Endothelial cell (in vitro differentiated cells): Measurements from ENCODE around the gene HMCN2. TPM values are rescaled to one million over a fixed set of nuclear protein-coding genes. Genes with fewer than 3 reads are reported as not detected.
A peak's percentile ranks its signal among the peaks of the same experiment; 100 is the strongest.

Source experiments
- DNase-seq: peaks from one replicate; pipeline ENCODE4 v3.0.0; 2021; ENCODE audit warnings: low spot score
- H3K27ac Mint-ChIP-seq: one replicate; pipeline ENCODE4 v1.8.0; 2021; ENCODE audit warnings: mixed read lengths, inconsistent platforms; ENCODE audit not compliant: unreplicated experiment
- H3K27me3 Mint-ChIP-seq: one replicate; pipeline ENCODE4 v1.8.0; 2021; ENCODE audit warnings: mild to moderate bottlenecking, moderate library complexity, mixed read lengths, inconsistent platforms; ENCODE audit not compliant: unreplicated experiment
- H3K36me3 Mint-ChIP-seq: one replicate; pipeline ENCODE4 v1.8.0; 2021; ENCODE audit warnings: mild to moderate bottlenecking, low read depth, mixed read lengths, inconsistent platforms; ENCODE audit not compliant: unreplicated experiment
- H3K4me1 Mint-ChIP-seq: one replicate; pipeline ENCODE4 v1.8.0; 2021; ENCODE audit warnings: mild to moderate bottlenecking, mixed read lengths, inconsistent platforms; ENCODE audit not compliant: unreplicated experiment
- H3K4me3 Mint-ChIP-seq: one replicate; pipeline ENCODE4 v1.8.0; 2021; ENCODE audit warnings: mild to moderate bottlenecking, mixed read lengths, inconsistent platforms; ENCODE audit not compliant: unreplicated experiment
- H3K9me3 Mint-ChIP-seq: one replicate; pipeline ENCODE4 v1.8.0; 2021; ENCODE audit warnings: mixed read lengths, inconsistent platforms; ENCODE audit not compliant: unreplicated experiment
- total RNA-seq: library from RNA; stranded (reverse); fragmentation: NEBNext Ultra II Directional; extraction: Animal tissue kit (Norgen Biotek cat#: 25700); gene quantifications from one replicate; pipeline ENCODE4 v1.2.1, GENCODE V29; 2021; ENCODE audit not compliant: unreplicated experiment
- TF ChIP-seq, protein P1 (sequence below): fragments of 200-600 bp; sonication (generic); IDR thresholded peaks from one replicate; pipeline ENCODE4 v1.5.0; 2021; ENCODE audit warnings: antibody characterized with exemption; ENCODE audit not compliant: unreplicated experiment

HMCN2 gene
- total RNA-seq, 1 donor from 2014 or later = 29.6 TPM

DNA sequence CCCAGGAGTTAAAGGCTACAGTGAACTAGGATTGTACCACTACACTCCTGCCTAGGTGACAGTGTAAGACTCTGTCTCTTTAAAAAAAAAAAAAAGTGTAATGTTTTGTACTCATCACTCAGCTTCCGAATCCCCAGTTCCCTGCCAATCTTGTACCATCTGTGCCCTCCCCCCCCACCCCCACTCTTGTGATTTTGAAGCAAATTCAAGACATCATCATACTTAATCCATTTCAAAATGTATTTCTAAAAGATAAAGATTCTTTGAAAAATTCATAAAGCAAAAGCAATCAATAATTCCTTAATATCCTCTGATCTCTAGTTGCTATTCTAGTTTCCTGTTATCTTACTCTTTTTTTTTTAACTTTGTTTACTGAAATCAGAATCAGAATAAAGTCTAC is 34.9 kb upstream of the HMCN2 start:
- no peaks in the 10 kb centered on the region for H3K9me3 Mint-ChIP-seq
- DNase-seq = no peak
- peaks cover under 1% of the 10 kb centered on the region for H3K27me3 Mint-ChIP-seq
- H3K4me3 Mint-ChIP-seq = no peak overlapping the region
- no peaks in the 10 kb centered on the region for H3K4me1 Mint-ChIP-seq
- peaks cover 12% of the 10 kb centered on the region for H3K36me3 Mint-ChIP-seq
- H3K27ac Mint-ChIP-seq = peak overlapping the region; percentile 30
- TF ChIP-seq, protein P1, sequence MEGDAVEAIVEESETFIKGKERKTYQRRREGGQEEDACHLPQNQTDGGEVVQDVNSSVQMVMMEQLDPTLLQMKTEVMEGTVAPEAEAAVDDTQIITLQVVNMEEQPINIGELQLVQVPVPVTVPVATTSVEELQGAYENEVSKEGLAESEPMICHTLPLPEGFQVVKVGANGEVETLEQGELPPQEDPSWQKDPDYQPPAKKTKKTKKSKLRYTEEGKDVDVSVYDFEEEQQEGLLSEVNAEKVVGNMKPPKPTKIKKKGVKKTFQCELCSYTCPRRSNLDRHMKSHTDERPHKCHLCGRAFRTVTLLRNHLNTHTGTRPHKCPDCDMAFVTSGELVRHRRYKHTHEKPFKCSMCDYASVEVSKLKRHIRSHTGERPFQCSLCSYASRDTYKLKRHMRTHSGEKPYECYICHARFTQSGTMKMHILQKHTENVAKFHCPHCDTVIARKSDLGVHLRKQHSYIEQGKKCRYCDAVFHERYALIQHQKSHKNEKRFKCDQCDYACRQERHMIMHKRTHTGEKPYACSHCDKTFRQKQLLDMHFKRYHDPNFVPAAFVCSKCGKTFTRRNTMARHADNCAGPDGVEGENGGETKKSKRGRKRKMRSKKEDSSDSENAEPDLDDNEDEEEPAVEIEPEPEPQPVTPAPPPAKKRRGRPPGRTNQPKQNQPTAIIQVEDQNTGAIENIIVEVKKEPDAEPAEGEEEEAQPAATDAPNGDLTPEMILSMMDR = no peak

DNA sequence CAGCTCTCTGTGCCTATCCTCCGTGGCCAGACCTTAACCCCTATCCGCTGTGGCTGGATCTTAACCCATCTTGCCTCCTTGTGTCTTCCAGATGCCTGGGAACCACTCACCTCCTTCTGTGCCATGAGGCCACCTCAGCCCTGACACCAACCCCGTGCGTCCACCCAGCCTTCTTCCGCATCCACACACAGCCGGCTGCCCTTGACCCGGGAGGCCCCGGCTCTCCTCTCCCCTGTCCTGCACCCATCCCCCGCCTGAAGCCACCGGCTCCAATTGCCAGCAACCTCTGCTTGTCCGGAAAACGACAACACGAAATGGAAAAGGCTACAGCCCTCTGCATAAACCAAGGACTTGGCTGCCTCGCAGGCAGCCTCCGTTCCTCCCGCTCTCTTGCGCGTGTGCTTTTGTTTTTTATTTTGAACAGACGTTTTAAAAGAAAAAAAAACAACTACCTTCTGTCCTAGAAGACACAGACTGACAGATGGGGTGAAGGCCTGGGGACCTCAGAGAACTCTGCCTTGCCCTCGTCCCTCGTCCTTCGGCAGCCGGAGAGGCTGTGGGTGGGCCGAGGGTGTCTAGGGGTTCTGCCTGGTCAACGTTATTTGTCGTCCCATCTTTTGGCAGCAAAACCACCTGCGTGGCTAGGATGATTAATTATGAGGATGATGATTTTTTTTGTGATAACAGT is 32.5 kb upstream of the HMCN2 start:
- Mint-ChIP-seq H3K27me3 (no peaks in the 10 kb centered on the region), H3K4me1 (peaks cover 12% of the 10 kb centered on the region), H3K4me3 (peak overlapping the region; percentile 56), H3K9me3 (no peaks in the 10 kb centered on the region), H3K36me3 (peaks cover under 1% of the 10 kb centered on the region), H3K27ac (no peak overlapping the region)
- TF ChIP-seq, protein P1 = no peak
- no peak for DNase-seq

DNA sequence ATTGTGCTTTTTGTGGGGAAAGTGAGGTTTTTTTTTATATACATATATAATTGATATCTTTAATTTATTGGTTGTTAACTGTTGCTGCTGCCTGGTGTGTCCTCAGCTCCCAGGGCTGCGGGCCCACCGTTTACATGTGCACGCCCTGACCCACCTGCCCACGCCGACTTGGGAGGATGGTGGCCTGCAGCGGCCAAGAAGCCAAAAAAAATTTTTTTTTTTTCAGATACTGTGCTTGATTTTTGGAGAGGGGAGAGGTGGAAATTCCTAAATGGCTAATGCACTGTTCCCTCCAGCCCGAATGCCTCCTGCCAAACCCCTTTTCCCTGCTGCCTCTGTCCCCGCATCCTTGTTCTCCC is 32.0 kb upstream of the HMCN2 start:
- no peaks in the 10 kb centered on the region for H3K9me3 Mint-ChIP-seq
- no peak for DNase-seq
- H3K4me3 Mint-ChIP-seq = peak overlapping the region; percentile 56
- TF ChIP-seq, protein P1 = no peak
- H3K36me3 Mint-ChIP-seq = no peaks in the 10 kb centered on the region
- peaks cover 12% of the 10 kb centered on the region for H3K4me1 Mint-ChIP-seq
- H3K27me3 Mint-ChIP-seq = no peaks in the 10 kb centered on the region
- H3K27ac Mint-ChIP-seq = no peak overlapping the region

DNA sequence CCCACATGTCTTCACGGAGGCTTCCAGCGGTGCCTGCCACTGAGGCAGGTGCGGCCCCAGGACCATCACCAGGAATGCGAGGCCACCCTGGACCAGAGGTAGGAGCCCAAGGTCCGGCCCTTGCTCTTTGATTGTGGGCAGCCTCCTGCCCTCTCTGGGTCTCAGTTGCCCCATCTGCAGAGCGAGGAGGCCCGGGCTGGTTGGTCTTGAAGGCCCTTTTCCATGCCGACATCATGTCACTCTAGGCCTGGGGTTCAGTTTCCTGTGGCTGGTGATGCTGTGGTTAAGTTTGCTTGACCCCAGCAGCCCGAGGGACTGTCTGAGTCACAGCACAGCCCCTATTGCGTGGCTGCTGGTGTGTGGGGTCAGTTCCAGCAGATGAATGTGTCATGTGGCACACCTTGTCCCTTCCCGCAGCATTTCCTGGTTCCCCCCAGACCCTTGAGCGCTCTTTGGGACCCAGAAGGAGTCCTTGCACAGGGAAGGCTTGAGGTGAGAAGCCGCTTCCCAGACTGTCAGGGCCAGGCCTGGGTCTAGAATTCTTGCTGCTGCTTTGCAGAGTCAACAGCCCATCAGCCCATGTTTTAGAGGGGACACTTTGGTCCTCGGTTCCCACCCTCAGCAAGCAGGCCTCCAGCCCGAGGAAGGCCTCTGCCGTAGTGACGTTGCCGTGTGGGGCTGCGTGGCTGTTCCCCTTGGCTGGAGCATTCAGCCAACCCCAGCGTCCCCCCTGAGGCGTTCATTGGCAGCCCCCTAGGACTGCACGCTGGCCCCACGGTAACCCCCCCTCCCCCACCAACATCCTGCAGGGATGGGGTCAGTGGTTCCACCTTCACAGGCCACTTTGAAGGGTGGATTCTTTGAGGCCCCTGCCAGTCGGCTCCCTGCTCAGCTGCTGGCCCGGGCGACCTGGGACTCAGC is 31.0 kb upstream of the HMCN2 start:
- no peaks in the 10 kb centered on the region for H3K9me3 Mint-ChIP-seq
- no peak overlapping the region for H3K27ac Mint-ChIP-seq
- H3K27me3 Mint-ChIP-seq = no peaks in the 10 kb centered on the region
- H3K4me1 Mint-ChIP-seq = peaks cover 12% of the 10 kb centered on the region
- DNase-seq = no peak
- TF ChIP-seq, protein P1 = no peak
- H3K4me3 Mint-ChIP-seq = no peak overlapping the region
- H3K36me3 Mint-ChIP-seq = no peaks in the 10 kb centered on the region
